K562 (cell line): Measurements from ENCODE around the gene JPT2. TPM values are rescaled to one million over a fixed set of nuclear protein-coding genes. Genes with fewer than 3 reads are reported as not detected.

Experiments
- CHD4 ChIP-seq: fragments of 200-600 bp; sonication (generic); IDR thresholded peaks from 3 replicates; pipeline ENCODE4 v1.6.1; 2012; ENCODE audit warnings: low read depth, mild to moderate bottlenecking, mixed read lengths, low read length, inconsistent platforms; ENCODE audit not compliant: insufficient read depth, insufficient replicate concordance, poor library complexity, severe bottlenecking
- DACH1 ChIP-seq: fragments of 450-650 bp; IDR thresholded peaks from 2 replicates; pipeline ENCODE4 v1.6.1; 2018; ENCODE audit not compliant: partially characterized antibody
- EP400 ChIP-seq: fragments of 450-650 bp; IDR thresholded peaks from 2 replicates; pipeline ENCODE4 v1.6.1; 2017; ENCODE audit warnings: antibody characterized with exemption, mild to moderate bottlenecking, moderate library complexity
- FIP1L1 ChIP-seq: fragments of 200-400 bp; formaldehyde crosslinking; IDR thresholded peaks from 2 replicates; pipeline ENCODE4 v1.6.1; 2018; ENCODE audit warnings: mild to moderate bottlenecking, low read depth, low read length; ENCODE audit not compliant: poor library complexity, severe bottlenecking
- HES1 ChIP-seq: fragments of 450-650 bp; IDR thresholded peaks from 2 replicates; pipeline ENCODE4 v1.6.1; 2016; ENCODE audit warnings: low read depth, mild to moderate bottlenecking, moderate library complexity
- HLTF ChIP-seq: fragments of 450-650 bp; IDR thresholded peaks from 2 replicates; pipeline ENCODE4 v1.6.1; 2016
- HNRNPH1 ChIP-seq: fragments of 200-400 bp; formaldehyde crosslinking; optimal IDR thresholded peaks from 2 replicates; pipeline ENCODE3; 2017; ENCODE audit warnings: low read depth, mild to moderate bottlenecking, low read length, moderate library complexity
- MECOM ChIP-seq: fragments of 250-450 bp; sonication (Bioruptor Pico); IDR thresholded peaks from 2 replicates; pipeline ENCODE4 v1.8.0; 2022; ENCODE audit warnings: inconsistent platforms
- MTF1 ChIP-seq: fragments of 250-450 bp; sonication (Bioruptor Pico); IDR thresholded peaks from 2 replicates; pipeline ENCODE4 v1.9.0; 2021; ENCODE audit warnings: moderate library complexity, mild to moderate bottlenecking, inconsistent platforms, borderline replicate concordance
- NELFE ChIP-seq: IDR thresholded peaks from 2 replicates; pipeline ENCODE4 v1.6.1; 2011; ENCODE audit warnings: mild to moderate bottlenecking; ENCODE audit not compliant: insufficient read depth, insufficient read length
- NR1H2 ChIP-seq: sonication (generic); formaldehyde crosslinking; IDR thresholded peaks from 2 replicates; pipeline ENCODE4 v1.4.0; 2020; ENCODE audit warnings: mild to moderate bottlenecking, missing genetic modification reagents
- RBM17 ChIP-seq: fragments of 200-400 bp; formaldehyde crosslinking; IDR thresholded peaks from 2 replicates; pipeline ENCODE4 v1.6.1; 2017; ENCODE audit warnings: low read depth, mild to moderate bottlenecking, low read length, borderline replicate concordance
- SFPQ ChIP-seq: fragments of 200-400 bp; formaldehyde crosslinking; IDR thresholded peaks from 2 replicates; pipeline ENCODE4 v1.6.1; 2017; ENCODE audit warnings: mild to moderate bottlenecking, low read depth, low read length, moderate library complexity
- SIRT6 ChIP-seq: IDR thresholded peaks from one replicate; pipeline ENCODE4 v1.6.1; 2012; ENCODE audit warnings: low read depth, mild to moderate bottlenecking, control low read depth, inconsistent platforms, low read length, moderate library complexity
- SRSF9 ChIP-seq: fragments of 200-400 bp; formaldehyde crosslinking; IDR thresholded peaks from 2 replicates; pipeline ENCODE4 v1.6.1; 2017; ENCODE audit warnings: low read depth, low read length, borderline replicate concordance
- ZBED1 ChIP-seq: IDR thresholded peaks from 2 replicates; pipeline ENCODE4 v1.6.1; 2014
- ZBTB11 ChIP-seq, 3 experiments: fragments of 200-800 bp in 1 of 3; fragments of 250-450 bp in 1 of 3; fragments of 450-650 bp in 1 of 3; sonication (Bioruptor Pico) in 1 of 3; sonication (Bioruptor generic) in 1 of 3; formaldehyde crosslinking in 1 of 3; IDR thresholded peaks; 2 replicates each; pipeline versions ENCODE4 v1.6.1 to v1.8.0; 2016 to 2022; ENCODE audit warnings: mild to moderate bottlenecking in 2 of 3, missing genetic modification characterization in 2 of 3, missing compliant biosample characterization in 1 of 3, moderate library complexity in 1 of 3
- ZBTB17 ChIP-seq: fragments of 450-650 bp; formaldehyde crosslinking; IDR thresholded peaks from 2 replicates; pipeline ENCODE4 v1.4.0; 2020; ENCODE audit warnings: mild to moderate bottlenecking
- ZBTB33 ChIP-seq: sonication (generic); formaldehyde crosslinking; IDR thresholded peaks from 2 replicates; pipeline ENCODE4 v1.8.1; 2023; ENCODE audit warnings: mild to moderate bottlenecking, missing genetic modification reagents
- ZNF76 ChIP-seq: fragments of 250-450 bp; sonication (Bioruptor Pico); IDR thresholded peaks from 2 replicates; pipeline ENCODE4 v1.4.0; 2020; ENCODE audit warnings: mild to moderate bottlenecking, moderate library complexity, borderline replicate concordance
- polyA plus RNA-seq, 8 experiments: library from polyadenylated mRNA; depleted of rRNA in 4 of 8; stranded (reverse) in 5 of 8; unstranded in 3 of 8; fragments of >200 nt; fragmentation: Nextera tagmentation in 2 of 8; fragmentation: Illumina TruSeq in 1 of 8; extraction: Ambion mirVana in 2 of 8; extraction: Trizol in 1 of 8; gene quantifications; 2 replicates each; pipeline versions ENCODE4 v1.2.1 to v1.2.3, GENCODE V29; 2011 to 2014; ENCODE audit warnings: inconsistent platforms in 1 of 8, missing spikeins in 1 of 8
- total RNA-seq, 7 experiments: library from RNA; depleted of rRNA in 6 of 7; stranded (reverse); fragments of >200 nt in 6 of 7; fragmentation: Illumina TruSeq in 2 of 7; extraction: Trizol in 2 of 7; gene quantifications; 2 replicates each; pipeline versions ENCODE4 v1.2.1 to v1.2.3, GENCODE V29; 2011 to 2021; ENCODE audit warnings: low replicate concordance in 1 of 7

JPT2 gene
- total and polyA plus RNA-seq, 9 of the 15 experiments (the other 6 are each of a cell fraction or from before 2014, with no cell fraction given) = 25.5 to 133 (median 106) TPM

GRCh38 chr16:1645914-1646525 is 32.1 kb upstream of the JPT2 start (continued):
- TF ChIP-seq ZBTB33 (CRISPR knock-in tag) (no peak), DACH1 (no peak), ZNF76 (CRISPR knock-in tag) (no peak), ZBTB11 (CRISPR knock-in tag; IDR thresholded peaks at IDR 0.05) (0 out of 6 replicates have a peak, but pooled peaks of 1 of the 3 experiments have one; percentile 26), MECOM (0 out of 2 replicates have a peak, but pooled peaks have one; percentile 12), HNRNPH1 (no peak), RBM17 (no peak), HES1 (no peak), ZBTB17 (CRISPR knock-in tag) (peak; percentile 4; the same call in 1 of the 2 replicates), HLTF (no peak), NELFE (no peak), SRSF9 (no peak), SFPQ (no peak), EP400 (no peak; the same call in 1 of the 2 replicates), ZBED1 (0 out of 2 replicates have a peak, but pooled peaks have one; percentile 24), FIP1L1 (no peak), SIRT6 (no peak), MTF1 (CRISPR knock-in tag) (no peak), NR1H2 (CRISPR knock-in tag) (no peak), CHD4 (no peak)
